ENCODE measurements around the gene SF3A1.

The SF3A1 gene

GRCh38 chr22:30321461-30321860, 35.2 kb downstream of the SF3A1 start:
- DNase-seq, result no peak

GRCh38 chr22:30320021-30320556, 36.6 kb downstream of the SF3A1 start:
- DNase-seq, result no peak

- DNase-seq, result no peak
Measured at GRCh38 chr22:30318799-30319419, 37.8 kb downstream of the SF3A1 start.

GRCh38 chr22:30317778-30318177, 38.9 kb downstream of the SF3A1 start:
- no peak for DNase-seq

GRCh38 chr22:30315962-30316576, 40.6 kb downstream of the SF3A1 start:
- DNase-seq, result no peak

GRCh38 chr22:30314915-30315314, 41.8 kb downstream of the SF3A1 start:
- DNase-seq, result no peak

GRCh38 chr22:30313527-30314363, 42.9 kb downstream of the SF3A1 start:
- DNase-seq, result no peak

GRCh38 chr22:30312053-30312452, 44.6 kb downstream of the SF3A1 start:
- no peak for DNase-seq

- no peak for DNase-seq
Measured at GRCh38 chr22:30310881-30311771, 45.6 kb downstream of the SF3A1 start.

- no peak for DNase-seq
Measured at GRCh38 chr22:30309951-30310741, 46.5 kb downstream of the SF3A1 start.

GRCh38 chr22:30308518-30309230, 48.0 kb downstream of the SF3A1 start:
- DNase-seq, result no peak

GRCh38 chr22:30308093-30308492, 48.6 kb downstream of the SF3A1 start:
- no peak for DNase-seq

GRCh38 chr22:30307041-30307574, 49.6 kb downstream of the SF3A1 start:
- DNase-seq, result no peak

- DNase-seq, result no peak
Measured at GRCh38 chr22:30306627-30307011, 50.1 kb downstream of the SF3A1 start.

GRCh38 chr22:30305906-30306626, 50.6 kb downstream of the SF3A1 start:
- DNase-seq, result no peak

- no peak for DNase-seq
Measured at GRCh38 chr22:30305519-30305905, 51.2 kb downstream of the SF3A1 start.

GRCh38 chr22:30304495-30305244, 52.0 kb downstream of the SF3A1 start:
- DNase-seq, result no peak

- no peak for DNase-seq
Measured at GRCh38 chr22:30302810-30303138, 53.9 kb downstream of the SF3A1 start.

- DNase-seq, result no peak
Measured at GRCh38 chr22:30301995-30302809, 54.5 kb downstream of the SF3A1 start.
